ENCODE data around the gene TIGD3. TPM values are rescaled to one million over a fixed set of nuclear protein-coding genes. Genes with fewer than 3 reads are reported as not detected.

Gene TIGD3
- total and polyA plus RNA-seq, 2 of the 8 experiments (the other 6 are each of a cell fraction or from before 2014, with no cell fraction given): 1.1 to 1.3 TPM

DNA sequence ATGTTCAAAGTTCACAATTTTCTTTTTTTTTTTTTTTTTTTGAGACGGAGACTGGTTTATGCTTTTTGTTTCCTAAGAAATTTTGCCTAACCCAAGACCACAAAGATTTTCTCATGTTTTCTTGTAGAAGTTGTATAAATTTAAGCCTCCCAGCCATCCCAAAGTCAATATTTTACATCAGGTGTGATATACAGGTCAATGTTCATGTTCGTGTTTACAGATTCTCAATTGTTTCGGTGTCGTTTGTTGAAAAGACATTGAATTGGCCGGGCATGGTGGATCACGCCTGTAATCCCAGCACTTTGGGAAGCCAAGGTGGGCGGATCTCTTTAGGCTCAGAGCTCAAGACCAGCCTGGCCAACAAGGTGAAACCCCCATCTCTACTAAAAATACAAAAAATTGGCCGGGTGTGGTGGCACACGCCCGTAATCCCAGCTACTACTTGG is 47.3 kb downstream of the TIGD3 start (continued):
- TF ChIP-seq, protein P1, sequence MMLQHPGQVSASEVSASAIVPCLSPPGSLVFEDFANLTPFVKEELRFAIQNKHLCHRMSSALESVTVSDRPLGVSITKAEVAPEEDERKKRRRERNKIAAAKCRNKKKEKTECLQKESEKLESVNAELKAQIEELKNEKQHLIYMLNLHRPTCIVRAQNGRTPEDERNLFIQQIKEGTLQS (IDR thresholded peaks at IDR 0.05; ENCODE audit: insufficient read depth, low read depth, low read length): no peak
- no peak for TF ChIP-seq ASH2L (IDR thresholded peaks at IDR 0.05; ENCODE audit: low read length)

Measured in H1 (cell line).